Right forelimb (tissue), 1 donor: ENCODE results near the gene RRP36.

Experiments used
- DNase-seq: peaks from one replicate; pipeline ENCODE4 v3.0.0-alpha.2; 2018

Gene RRP36

GRCh38 chr6:43074847-43075669, 53.6 kb downstream of the RRP36 start:
- DNase-seq, result no peak

GRCh38 chr6:43075670-43076463, 54.4 kb downstream of the RRP36 start, which contains the start of gene PTK7:
PTK7 (plus strand) TSS chr6:43076314; CDS start chr6:43076489, 175 bp downstream.
- peak; percentile 92 for DNase-seq

GRCh38 chr6:43076464-43077332, 55.3 kb downstream of the RRP36 start:
- peak; percentile 65 for DNase-seq

- no peak for DNase-seq
Observed at GRCh38 chr6:43077333-43077809, 55.9 kb downstream of the RRP36 start.

- peak; percentile 43 for DNase-seq
Observed at GRCh38 chr6:43077981-43078511, 56.6 kb downstream of the RRP36 start.

- DNase-seq, result peak; percentile 32
Observed at GRCh38 chr6:43078691-43079090, 57.3 kb downstream of the RRP36 start.
